ENCODE results near the gene S100A11. TPM values are rescaled to one million over a fixed set of nuclear protein-coding genes. Genes with fewer than 3 reads are reported as not detected.
A peak's percentile ranks its signal among the peaks of the same experiment; 100 is the strongest.

S100A11 gene
- total and polyA plus RNA-seq, 2 donors from 2014 or later, result 835 to 925 TPM

- H3K9me3 ChIP-seq (ENCODE audit: control insufficient read depth in 2 of 3, insufficient read depth in 1 of 3, low read length in 3 of 3), result no peaks in the 10 kb centered on the region
- no peaks in the 10 kb centered on the region for H3K36me3 ChIP-seq (ENCODE audit: control insufficient read depth in 2 of 3, insufficient read depth in 3 of 3, low read length in 3 of 3)
- H3K4me1 ChIP-seq (ENCODE audit: control insufficient read depth in 2 of 3, insufficient read depth in 2 of 3, low read depth in 1 of 3, low read length in 3 of 3), result peaks cover 6 to 25% (median 24%) of the 10 kb centered on the region in 3 donors
- H3K27me3 ChIP-seq (ENCODE audit: control insufficient read depth, insufficient read depth, low read length), result peaks cover 2% of the 10 kb centered on the region
- peak; percentile 70 to 95 (median 81) for DNase-seq
- FAIRE-seq, result no peak
- TF ChIP-seq CTCF (IDR thresholded peaks at IDR 0.05; ENCODE audit: borderline replicate concordance, extremely low read depth, insufficient read depth), result no peak
- peak within 1 kb of the TSS; percentile 50 to 90 (median 57) for H3K9ac ChIP-seq (ENCODE audit: low read length in 3 of 3)
- peak within 1 kb of the TSS; percentile 68 to 84 (median 73) for H3K4me3 ChIP-seq (ENCODE audit: low read length in 3 of 3)
- intact Hi-C loops (cut with DNase I), result no loop called here
- H3K27ac ChIP-seq (ENCODE audit: low read depth in 2 of 2, low read length in 2 of 2), result peak within 1 kb of the TSS; percentile 77 to 95
Observed at GRCh38 chr1:151993734-151994496, 42.9 kb downstream of the S100A11 start, which contains the start of gene S100A10. S100A10 (minus strand) TSS chr1:151993859; CDS start chr1:151986230, 7,629 bp downstream.

GRCh38 chr1:151993084-151993733 is 43.6 kb downstream of the S100A11 start:
- peak overlapping the region; percentile 68 to 84 (median 73) for H3K4me3 ChIP-seq (ENCODE audit: low read length in 3 of 3)
- intact Hi-C loops (cut with DNase I), result no loop called here
- no peaks in the 10 kb centered on the region for H3K9me3 ChIP-seq (ENCODE audit: control insufficient read depth in 2 of 3, insufficient read depth in 1 of 3, low read length in 3 of 3)
- peaks cover 6 to 28% (median 27%) of the 10 kb centered on the region in 3 donors for H3K4me1 ChIP-seq (ENCODE audit: control insufficient read depth in 2 of 3, insufficient read depth in 2 of 3, low read depth in 1 of 3, low read length in 3 of 3)
- peak overlapping the region; percentile 77 to 95 for H3K27ac ChIP-seq (ENCODE audit: low read depth in 2 of 2, low read length in 2 of 2)
- peaks cover 2% of the 10 kb centered on the region for H3K27me3 ChIP-seq (ENCODE audit: control insufficient read depth, insufficient read depth, low read length)
- H3K36me3 ChIP-seq (ENCODE audit: control insufficient read depth in 2 of 3, insufficient read depth in 3 of 3, low read length in 3 of 3), result no peaks in the 10 kb centered on the region
- DNase-seq (peak in 4 of 5 donors; percentile 43 to 83 (median 52)), FAIRE-seq (no peak)
- H3K9ac ChIP-seq (ENCODE audit: low read length in 3 of 3), result peak overlapping the region; percentile 50 to 90 (median 57)
- no peak for TF ChIP-seq CTCF (IDR thresholded peaks at IDR 0.05; ENCODE audit: borderline replicate concordance, extremely low read depth, insufficient read depth)

- H3K9ac ChIP-seq (ENCODE audit: low read length in 3 of 3), result peak overlapping the region; percentile 50 to 90 (median 57)
- H3K36me3 ChIP-seq (ENCODE audit: control insufficient read depth in 2 of 3, insufficient read depth in 3 of 3, low read length in 3 of 3), result no peaks in the 10 kb centered on the region
- intact Hi-C loops (cut with DNase I), result no loop called here
- H3K27me3 ChIP-seq (ENCODE audit: control insufficient read depth, insufficient read depth, low read length), result peaks cover 2% of the 10 kb centered on the region
- H3K27ac ChIP-seq (ENCODE audit: low read depth in 2 of 2, low read length in 2 of 2), result peak overlapping the region; percentile 77 to 95
- H3K9me3 ChIP-seq (ENCODE audit: control insufficient read depth in 2 of 3, insufficient read depth in 1 of 3, low read length in 3 of 3), result no peaks in the 10 kb centered on the region
- DNase-seq, result peak; percentile 42 to 93 (median 58)
- no peak for TF ChIP-seq CTCF (IDR thresholded peaks at IDR 0.05; ENCODE audit: borderline replicate concordance, extremely low read depth, insufficient read depth)
- FAIRE-seq, result no peak
- peak overlapping the region; percentile 68 to 84 (median 73) for H3K4me3 ChIP-seq (ENCODE audit: low read length in 3 of 3)
- H3K4me1 ChIP-seq (ENCODE audit: control insufficient read depth in 2 of 3, insufficient read depth in 2 of 3, low read depth in 1 of 3, low read length in 3 of 3), result peaks cover 6 to 28% (median 27%) of the 10 kb centered on the region in 3 donors
Observed at GRCh38 chr1:151992303-151993083, 44.3 kb downstream of the S100A11 start.
